Astrocyte (in vitro differentiated cells and primary cell): ENCODE measurements around the gene PDSS1. TPM values are rescaled to one million over a fixed set of nuclear protein-coding genes. Genes with fewer than 3 reads are reported as not detected.
"Not testable (repeated sequence)": the region's sequence is repeated elsewhere in the genome, so short reads cannot be mapped to it uniquely, and the experiment has no call there.

Experiments used
- DNase-seq: peaks from one replicate; pipeline ENCODE4 v3.0.0-alpha.2; 2010; ENCODE audit warnings: low read depth
- FAIRE-seq: peaks from 2 replicates; lab custom pipeline; 2011; peaks lifted over from hg19 to GRCh38; lab: Jason Lieb, UNC
- H2AFZ ChIP-seq: 2 replicates; pipeline ENCODE4 v1.6.0; 2012; ENCODE audit warnings: low read depth, low read length, inconsistent platforms
- H3K27ac ChIP-seq: 2 replicates; pipeline ENCODE4 v1.5.1; 2011; ENCODE audit warnings: low read depth, low read length, inconsistent platforms
- H3K27me3 ChIP-seq: 2 replicates; pipeline ENCODE4 v1.6.0; 2011; ENCODE audit warnings: low read length, inconsistent platforms; ENCODE audit not compliant: insufficient read depth
- H3K36me3 ChIP-seq: 2 replicates; pipeline ENCODE4 v1.5.1; 2011; ENCODE audit warnings: low read length, inconsistent platforms; ENCODE audit not compliant: insufficient read depth
- H3K4me1 ChIP-seq: 2 replicates; pipeline ENCODE4 v1.5.1; 2011; ENCODE audit warnings: low read length, inconsistent platforms; ENCODE audit not compliant: insufficient read depth
- H3K4me2 ChIP-seq: 2 replicates; pipeline ENCODE4 v1.6.0; 2012; ENCODE audit warnings: low read length, inconsistent platforms
- H3K4me3 ChIP-seq: 2 replicates; pipeline ENCODE4 v1.5.1; 2011; ENCODE audit warnings: low read depth, mild to moderate bottlenecking, low read length, inconsistent platforms; ENCODE audit not compliant: insufficient read depth
- H3K79me2 ChIP-seq: 2 replicates; pipeline ENCODE4 v1.6.0; 2012; ENCODE audit warnings: mild to moderate bottlenecking, low read length, inconsistent platforms; ENCODE audit not compliant: insufficient read depth
- H3K9ac ChIP-seq: 2 replicates; pipeline ENCODE4 v1.6.0; 2012; ENCODE audit warnings: mild to moderate bottlenecking, low read length, inconsistent platforms
- H3K9me3 ChIP-seq: 2 replicates; pipeline ENCODE4 v1.5.1; 2012; ENCODE audit warnings: low read depth, mild to moderate bottlenecking, low read length, inconsistent platforms; ENCODE audit not compliant: insufficient read depth
- H4K20me1 ChIP-seq: 2 replicates; pipeline ENCODE4 v1.6.0; 2012; ENCODE audit warnings: low read length, inconsistent platforms; ENCODE audit not compliant: insufficient read depth
- H3K27ac Mint-ChIP-seq: one replicate; pipeline ENCODE4 v1.8.0; 2021; ENCODE audit warnings: mild to moderate bottlenecking, mixed read lengths; ENCODE audit not compliant: unreplicated experiment
- H3K27me3 Mint-ChIP-seq: one replicate; pipeline ENCODE4 v1.8.0; 2021; ENCODE audit warnings: low read depth, mixed read lengths; ENCODE audit not compliant: unreplicated experiment
- H3K36me3 Mint-ChIP-seq: one replicate; pipeline ENCODE4 v1.8.0; 2021; ENCODE audit warnings: low read depth, mixed read lengths; ENCODE audit not compliant: unreplicated experiment
- H3K4me1 Mint-ChIP-seq: one replicate; pipeline ENCODE4 v1.8.0; 2021; ENCODE audit warnings: low read depth, mixed read lengths; ENCODE audit not compliant: unreplicated experiment
- H3K4me3 Mint-ChIP-seq: one replicate; pipeline ENCODE4 v1.8.0; 2021; ENCODE audit warnings: mild to moderate bottlenecking, moderate library complexity, mixed read lengths; ENCODE audit not compliant: unreplicated experiment
- H3K9me3 Mint-ChIP-seq: one replicate; pipeline ENCODE4 v1.8.0; 2021; ENCODE audit warnings: mild to moderate bottlenecking, mixed read lengths; ENCODE audit not compliant: unreplicated experiment
- CTCF ChIP-seq: IDR thresholded peaks from 2 replicates; pipeline ENCODE4 v1.5.1; 2011; ENCODE audit warnings: low read depth, mild to moderate bottlenecking, inconsistent platforms, low read length, moderate library complexity; ENCODE audit not compliant: insufficient read depth
- EZH2 ChIP-seq: IDR thresholded peaks from 2 replicates; pipeline ENCODE4 v1.6.1; 2012; ENCODE audit warnings: mild to moderate bottlenecking, low read length, inconsistent platforms; ENCODE audit not compliant: insufficient read depth
- total RNA-seq: library from RNA; stranded (reverse); gene quantifications from 2 replicates; pipeline ENCODE4 v1.2.1, GENCODE V29; 2021

PDSS1 gene
- total RNA-seq, 1 donor from 2014 or later = 9.6 TPM

DNA sequence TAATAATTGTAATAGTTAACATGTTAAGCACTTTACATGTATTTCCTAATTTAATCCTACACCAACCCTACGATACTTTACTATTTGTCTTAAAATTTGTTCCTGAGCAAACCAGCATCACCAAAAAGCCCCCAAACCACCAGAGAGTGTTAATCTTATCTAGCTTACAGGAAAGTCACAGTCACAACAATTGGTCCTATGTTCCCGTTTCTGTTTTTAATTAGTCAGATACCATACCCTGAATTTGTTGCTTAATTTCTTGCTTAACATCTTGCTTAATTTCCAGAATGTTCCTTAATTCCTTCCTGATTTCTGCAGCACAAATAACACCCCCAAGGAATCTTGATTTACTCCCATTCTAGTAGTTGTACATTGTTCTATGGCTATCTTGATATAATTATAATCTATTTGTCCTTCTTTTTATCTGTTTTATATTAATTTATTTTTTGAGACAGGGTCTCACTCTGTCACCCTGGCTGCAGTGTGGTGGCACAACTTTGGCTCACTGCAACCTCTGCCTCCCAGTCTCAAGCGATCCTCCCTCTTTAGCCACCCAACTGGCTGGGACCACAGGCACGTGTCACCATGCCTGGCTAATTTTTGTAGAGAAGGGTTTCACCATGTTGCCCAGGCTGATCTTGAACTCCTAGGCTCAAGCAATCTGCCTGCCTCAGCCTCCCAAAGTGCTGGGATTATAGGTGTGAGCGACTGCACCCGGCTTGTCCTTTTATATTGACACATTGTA is 6.6 kb upstream of the PDSS1 start:
- TF ChIP-seq CTCF (no peak), EZH2 (no peak)
- H3K27me3 Mint-ChIP-seq = peaks cover 3% of the 10 kb centered on the region
- no peak for DNase-seq
- Histone ChIP-seq H3K4me1 (no peaks in the 10 kb centered on the region), H3K27ac (no peak overlapping the region), H3K4me2 (no peak overlapping the region), H3K4me3 (no peak overlapping the region), H3K9ac (no peak overlapping the region), H4K20me1 (no peaks in the 10 kb centered on the region), H3K36me3 (no peaks in the 10 kb centered on the region), H3K27me3 (no peaks in the 10 kb centered on the region), H3K9me3 (no peaks in the 10 kb centered on the region), H2AFZ (no peak overlapping the region), H3K79me2 (no peaks in the 10 kb centered on the region)
- H3K36me3 Mint-ChIP-seq = no peaks in the 10 kb centered on the region
- H3K27ac Mint-ChIP-seq = no peak overlapping the region
- peaks cover 5% of the 10 kb centered on the region for H3K4me1 Mint-ChIP-seq
- H3K4me3 Mint-ChIP-seq = no peak overlapping the region
- FAIRE-seq = no peak
- H3K9me3 Mint-ChIP-seq = no peaks in the 10 kb centered on the region

GRCh38 chr10:26694536-26694935 is 3.0 kb upstream of the PDSS1 start:
- peak overlapping the region; percentile 62 for H3K27ac Mint-ChIP-seq
- peaks cover 27% of the 10 kb centered on the region for H3K79me2 ChIP-seq
- H3K4me1 ChIP-seq, H3K36me3 Mint-ChIP-seq, FAIRE-seq, H3K27me3 Mint-ChIP-seq, H3K27ac ChIP-seq, H3K4me3 ChIP-seq, H3K9me3 ChIP-seq, H3K9ac ChIP-seq, H3K36me3 ChIP-seq, H4K20me1 ChIP-seq, H3K27me3 ChIP-seq, H3K9me3 Mint-ChIP-seq, H3K4me3 Mint-ChIP-seq: not testable (repeated sequence)
- peak overlapping the region; percentile 11 for H3K4me2 ChIP-seq
- peak overlapping the region; percentile 60 for H2AFZ ChIP-seq
- DNase-seq = peak; percentile 20
- H3K4me1 Mint-ChIP-seq = peaks cover 11% of the 10 kb centered on the region

- Histone ChIP-seq H3K9me3 (no peaks in the 10 kb centered on the region), H3K4me1 (peaks cover 10% of the 10 kb centered on the region), H3K9ac (peak overlapping the region; percentile 85), H3K4me3 (peak overlapping the region; percentile 97), H3K27me3 (no peaks in the 10 kb centered on the region), H3K79me2 (peaks cover 48% of the 10 kb centered on the region), H2AFZ (peak overlapping the region; percentile 97), H3K36me3 (no peaks in the 10 kb centered on the region), H3K27ac (peak overlapping the region; percentile 78), H4K20me1 (peaks cover 7% of the 10 kb centered on the region), H3K4me2 (peak overlapping the region; percentile 98)
- Mint-ChIP-seq H3K27ac (peak overlapping the region; percentile 85), H3K27me3 (no peaks in the 10 kb centered on the region), H3K4me1 (peaks cover 11% of the 10 kb centered on the region), H3K9me3 (no peaks in the 10 kb centered on the region), H3K4me3 (peak overlapping the region; percentile 94), H3K36me3 (peaks cover 5% of the 10 kb centered on the region)
- no peak for TF ChIP-seq EZH2
- TF ChIP-seq CTCF = no peak
- FAIRE-seq (no peak), DNase-seq (no peak)
Measured at GRCh38 chr10:26696786-26697162, 727 bp upstream of the PDSS1 start.
